Colonic mucosa (tissue), 4 donors: ENCODE measurements around the gene CDC45. TPM values are rescaled to one million over a fixed set of nuclear protein-coding genes. Genes with fewer than 3 reads are reported as not detected.

ENCODE experiments used
- DNase-seq: peaks from one replicate; pipeline ENCODE4 v3.0.0-alpha.2; 2020
- H3K27ac ChIP-seq: fragments of 200-600 bp; one replicate; pipeline ENCODE4 v1.8.0; 2021
- H3K27me3 ChIP-seq: fragments of 200-600 bp; one replicate; pipeline ENCODE4 v1.8.0; 2021
- H3K36me3 ChIP-seq: fragments of 200-600 bp; one replicate; pipeline ENCODE4 v1.8.0; 2021
- H3K4me1 ChIP-seq: fragments of 200-600 bp; one replicate; pipeline ENCODE4 v1.8.0; 2021; ENCODE audit warnings: mild to moderate bottlenecking
- H3K4me3 ChIP-seq: fragments of 200-600 bp; one replicate; pipeline ENCODE4 v1.8.0; 2021
- H3K9ac ChIP-seq, 2 donors: one replicate each; pipeline ENCODE4 v1.7.0; 2013; ENCODE audit warnings: control low read depth in 2 of 2, low read depth in 2 of 2, low read length in 2 of 2
- H3K9me3 ChIP-seq: fragments of 200-600 bp; one replicate; pipeline ENCODE4 v1.8.0; 2021
- CTCF ChIP-seq: fragments of 200-600 bp; IDR thresholded peaks from one replicate; pipeline ENCODE4 v1.8.0; 2022; ENCODE audit warnings: antibody characterized with exemption, mild to moderate bottlenecking
- intact Hi-C: fragments of 100-400 bp; cut with DNase I; formaldehyde crosslinking; loops from one replicate; pipeline ENCODE4 v1.14.1; 2022
- total RNA-seq, 2 donors: library from RNA; stranded (reverse); fragmentation: NEBNext Ultra II Directional in 1 of 2; extraction: Animal tissue kit (Norgen Biotek cat#: 25700) in 1 of 2; gene quantifications; one replicate each; pipeline ENCODE4 v1.2.1, GENCODE V29; 2021
- donor health status: healthy.
- donor health status: DM: no; HTN: no; CAD: no.
- donor health status: DM: no; HTN: no; CAD: no.

The CDC45 gene
- total RNA-seq, 2 donors from 2014 or later, result 5.1 to 35.9 TPM

- DNase-seq, result peak; percentile 92
- H3K4me3 ChIP-seq, result peak within 1 kb of the TSS; percentile 94
- peak within 1 kb of the TSS; percentile 87 for H3K27ac ChIP-seq
- H3K27me3 ChIP-seq, result no peaks in the 10 kb centered on the region
- no peaks in the 10 kb centered on the region for H3K36me3 ChIP-seq
- H3K4me1 ChIP-seq, result peaks cover 13% of the 10 kb centered on the region
- intact Hi-C loops, result no loop called here
- TF ChIP-seq CTCF, result no peak
- no peaks in the 10 kb centered on the region for H3K9me3 ChIP-seq
- H3K9ac ChIP-seq, result peak within 1 kb of the TSS; percentile 67 to 70
Measured at GRCh38 chr22:19447330-19448075, 32.2 kb upstream of the CDC45 start, which contains the start of gene C22orf39. Gene C22orf39 (minus strand): TSS chr22:19447711. CDS start chr22:19447688, 23 bp downstream.

- Histone ChIP-seq H3K9ac (peak overlapping the region; percentile 67 to 70), H3K4me1 (peaks cover 13% of the 10 kb centered on the region), H3K27ac (peak overlapping the region; percentile 87), H3K9me3 (no peaks in the 10 kb centered on the region), H3K27me3 (no peaks in the 10 kb centered on the region), H3K36me3 (no peaks in the 10 kb centered on the region), H3K4me3 (peak overlapping the region; percentile 94)
- peak; percentile 52 for DNase-seq
- TF ChIP-seq CTCF, result no peak
- intact Hi-C loops, result no loop called here
Measured at GRCh38 chr22:19448076-19448607, 31.6 kb upstream of the CDC45 start.

GRCh38 chr22:19448739-19449421, 30.8 kb upstream of the CDC45 start:
- peaks cover 3% of the 10 kb centered on the region for H3K36me3 ChIP-seq
- no peak overlapping the region for H3K9ac ChIP-seq
- no peak overlapping the region for H3K27ac ChIP-seq
- no peaks in the 10 kb centered on the region for H3K27me3 ChIP-seq
- intact Hi-C loops, result no loop called here
- DNase-seq, result no peak
- H3K4me1 ChIP-seq, result peaks cover 13% of the 10 kb centered on the region
- no peak overlapping the region for H3K4me3 ChIP-seq
- H3K9me3 ChIP-seq, result no peaks in the 10 kb centered on the region
- no peak for TF ChIP-seq CTCF

GRCh38 chr22:19449422-19449767, 30.3 kb upstream of the CDC45 start:
- intact Hi-C loops, result no loop called here
- no peak for TF ChIP-seq CTCF
- Histone ChIP-seq H3K27me3 (no peaks in the 10 kb centered on the region), H3K36me3 (peaks cover 5% of the 10 kb centered on the region), H3K4me3 (no peak overlapping the region), H3K27ac (no peak overlapping the region), H3K9me3 (no peaks in the 10 kb centered on the region), H3K9ac (no peak overlapping the region), H3K4me1 (peaks cover 13% of the 10 kb centered on the region)
- no peak for DNase-seq

GRCh38 chr22:19450363-19451175, 29.2 kb upstream of the CDC45 start:
- peaks cover 13% of the 10 kb centered on the region for H3K4me1 ChIP-seq
- H3K27me3 ChIP-seq, result no peaks in the 10 kb centered on the region
- DNase-seq, result no peak
- no peaks in the 10 kb centered on the region for H3K9me3 ChIP-seq
- H3K4me3 ChIP-seq, result no peak overlapping the region
- TF ChIP-seq CTCF, result no peak
- peaks cover 5% of the 10 kb centered on the region for H3K36me3 ChIP-seq
- H3K9ac ChIP-seq, result no peak overlapping the region
- intact Hi-C loops, result no loop called here
- H3K27ac ChIP-seq, result no peak overlapping the region
